Epithelial cell of prostate (primary cell): ENCODE data around the gene COMMD10.

Experiments used
- DNase-seq: peaks from one replicate; pipeline ENCODE4 v3.0.0-alpha.2; 2011; ENCODE audit warnings: low read depth, low spot score
- H3K27ac ChIP-seq: fragments of 450-650 bp; 2 replicates; pipeline ENCODE4 v1.5.1; 2017; ENCODE audit warnings: mild to moderate bottlenecking

Gene COMMD10

DNA sequence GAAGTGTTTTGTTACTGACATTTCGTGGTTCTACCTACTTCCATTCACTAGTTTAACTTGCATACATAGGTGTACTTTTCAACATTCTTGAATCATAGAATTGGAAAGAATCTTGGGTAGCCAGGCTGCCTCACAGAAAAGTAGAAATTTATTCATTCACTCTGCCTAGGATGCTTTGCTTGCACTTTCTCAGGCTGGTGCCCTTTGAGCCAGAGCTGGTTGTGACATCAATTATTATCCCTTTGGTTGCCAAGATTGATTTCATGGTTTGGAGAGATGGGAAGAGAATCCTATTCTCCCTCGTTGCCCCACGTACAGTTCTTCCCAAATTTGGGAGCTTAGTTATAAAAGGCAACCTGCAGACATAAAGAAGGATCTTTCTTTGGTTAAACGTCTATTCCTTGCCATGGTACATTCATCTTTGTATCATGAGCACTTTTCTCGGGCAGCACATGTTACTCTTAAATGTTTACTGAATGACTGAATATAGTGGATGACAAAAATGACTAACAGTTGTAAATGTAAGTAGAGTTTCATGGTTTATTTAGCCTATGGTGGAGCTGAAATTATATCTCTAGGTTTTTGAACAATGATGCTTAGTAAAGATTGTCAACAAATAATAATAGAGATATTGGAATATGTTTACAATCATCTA is 195.5 kb downstream of the COMMD10 start:
- no peak for DNase-seq
- no peak overlapping the region for H3K27ac ChIP-seq

DNA sequence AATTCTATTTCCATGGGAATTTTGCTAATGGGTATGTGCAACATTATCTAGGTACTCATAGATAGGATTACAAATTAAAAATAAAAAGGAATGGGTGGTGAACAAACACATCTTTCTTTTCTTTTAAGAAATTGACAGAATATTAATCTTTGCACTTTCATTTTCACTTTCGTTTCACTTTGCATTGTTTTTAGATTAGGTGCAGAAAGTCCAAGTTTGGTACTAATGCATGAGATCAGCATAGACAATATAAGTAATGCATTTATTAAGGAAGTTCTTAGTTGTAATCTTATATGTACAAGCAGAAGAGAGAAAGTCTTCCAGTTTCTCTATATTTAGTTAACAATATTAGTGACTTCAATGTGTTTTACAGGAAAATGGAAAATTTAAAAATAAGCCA is 196.5 kb downstream of the COMMD10 start:
- DNase-seq, result no peak
- no peak overlapping the region for H3K27ac ChIP-seq

DNA sequence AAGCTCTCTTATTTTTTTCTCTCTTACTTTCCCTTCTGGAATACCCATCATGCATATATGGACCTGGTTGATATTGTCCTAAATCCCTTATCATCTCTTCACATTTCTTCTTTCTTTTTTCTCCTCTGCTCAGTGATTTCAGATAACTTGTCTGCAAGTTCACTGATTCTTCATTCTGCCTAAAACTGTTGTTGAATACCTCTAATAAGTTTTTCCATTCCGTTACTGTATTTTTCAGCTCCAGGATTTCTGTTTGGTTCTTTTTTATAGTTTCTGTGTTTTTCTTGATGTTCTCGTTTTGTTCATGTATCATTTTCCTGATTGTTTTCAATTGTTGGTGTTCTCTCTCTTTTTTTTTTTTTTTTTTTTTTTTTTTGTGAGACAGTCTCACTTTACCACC is 203.7 kb downstream of the COMMD10 start:
- H3K27ac ChIP-seq, result no peak overlapping the region
- no peak for DNase-seq

DNA sequence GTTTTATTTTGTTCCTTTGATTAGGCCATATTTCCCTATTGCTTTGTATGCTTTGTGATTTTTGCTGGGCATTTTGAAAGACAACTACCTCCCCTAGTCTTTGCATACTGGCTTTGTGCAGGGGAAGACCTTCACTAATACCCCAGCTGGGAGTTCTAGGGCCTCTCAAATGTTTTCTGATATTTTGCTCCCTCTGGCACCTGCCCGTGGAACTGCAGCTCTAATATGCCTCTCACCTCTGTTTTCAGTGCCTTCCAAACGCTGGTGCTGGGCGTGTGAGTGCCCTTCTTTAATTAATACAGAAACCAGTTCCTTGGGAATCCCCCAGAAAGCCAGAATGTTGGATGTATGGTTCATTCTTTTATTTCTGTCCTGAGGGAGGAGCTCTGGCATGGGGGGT is 204.5 kb downstream of the COMMD10 start:
- DNase-seq, result no peak
- H3K27ac ChIP-seq, result no peak overlapping the region

DNA sequence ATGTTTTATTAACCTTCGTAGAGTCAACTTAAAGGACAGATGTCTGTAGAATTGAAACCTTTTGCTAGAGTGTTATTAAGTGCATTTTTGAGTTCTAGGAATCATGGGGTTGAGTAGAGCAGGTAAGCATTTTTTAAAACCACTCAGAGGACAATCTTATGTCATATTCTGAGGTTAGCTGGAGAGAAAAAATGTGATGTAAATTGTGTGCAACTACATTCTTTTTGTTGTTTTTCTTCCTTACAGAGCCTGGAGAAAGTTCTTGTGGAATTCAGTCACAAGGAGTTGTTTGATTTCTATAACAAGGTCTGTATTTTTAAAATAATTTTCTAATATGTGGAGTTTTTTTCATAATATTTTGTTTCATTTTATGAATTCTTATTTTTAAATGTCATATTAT is 206.4 kb downstream of the COMMD10 start:
- no peak overlapping the region for H3K27ac ChIP-seq
- DNase-seq, result no peak

DNA sequence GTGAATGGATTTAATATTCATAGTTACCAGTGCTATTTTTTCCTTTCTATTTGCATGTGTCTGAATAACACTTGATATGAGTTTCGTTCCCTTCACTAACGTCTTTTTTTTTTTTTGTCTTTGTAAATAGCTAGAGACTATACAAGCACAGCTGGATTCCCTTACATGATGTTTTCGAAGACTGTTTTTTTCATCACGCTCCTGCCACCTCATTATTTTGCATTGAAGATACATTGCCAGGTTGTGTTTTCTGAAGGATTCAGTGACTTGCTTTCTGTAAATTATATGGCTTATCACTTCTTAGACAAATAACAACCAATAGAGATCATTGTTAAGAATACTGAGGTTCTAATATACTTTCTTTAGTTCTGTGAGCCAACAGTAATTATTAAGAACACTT is 207.5 kb downstream of the COMMD10 start:
- no peak overlapping the region for H3K27ac ChIP-seq
- no peak for DNase-seq

DNA sequence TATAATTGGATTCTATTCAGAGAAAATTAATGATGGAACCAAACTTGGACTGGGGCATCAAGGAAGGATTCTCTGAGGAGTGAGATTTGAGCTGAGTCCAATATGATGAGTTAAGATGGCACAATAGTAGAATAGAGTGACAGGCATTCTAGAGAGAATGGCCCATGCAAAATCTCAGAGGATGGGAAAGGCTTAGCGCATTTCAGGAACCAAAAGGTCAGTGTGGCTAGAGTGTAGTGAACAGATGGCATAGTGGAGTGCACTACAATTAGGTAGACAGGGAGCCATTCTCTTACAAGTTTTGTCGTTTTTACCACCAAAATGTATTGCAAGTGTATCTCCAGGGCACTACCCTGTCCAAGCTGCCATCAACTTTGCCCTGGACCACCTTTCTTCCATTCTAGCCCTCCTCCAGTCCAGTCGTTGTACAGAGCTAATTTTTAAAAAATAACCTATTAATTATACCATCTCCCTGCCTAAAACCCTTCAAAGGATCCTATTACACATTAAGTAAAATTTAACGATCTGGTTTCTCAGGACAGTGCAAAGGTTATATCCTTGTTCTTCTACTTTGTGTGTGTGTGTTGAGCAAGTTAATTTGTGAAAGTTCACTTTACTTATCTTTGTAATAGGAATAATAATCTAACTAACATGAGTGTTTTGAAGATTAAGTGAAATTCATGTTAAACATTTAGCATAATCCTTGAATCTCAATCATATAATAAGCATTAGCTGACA is 211.7 kb downstream of the COMMD10 start:
- DNase-seq, result no peak
- H3K27ac ChIP-seq, result no peak overlapping the region

DNA sequence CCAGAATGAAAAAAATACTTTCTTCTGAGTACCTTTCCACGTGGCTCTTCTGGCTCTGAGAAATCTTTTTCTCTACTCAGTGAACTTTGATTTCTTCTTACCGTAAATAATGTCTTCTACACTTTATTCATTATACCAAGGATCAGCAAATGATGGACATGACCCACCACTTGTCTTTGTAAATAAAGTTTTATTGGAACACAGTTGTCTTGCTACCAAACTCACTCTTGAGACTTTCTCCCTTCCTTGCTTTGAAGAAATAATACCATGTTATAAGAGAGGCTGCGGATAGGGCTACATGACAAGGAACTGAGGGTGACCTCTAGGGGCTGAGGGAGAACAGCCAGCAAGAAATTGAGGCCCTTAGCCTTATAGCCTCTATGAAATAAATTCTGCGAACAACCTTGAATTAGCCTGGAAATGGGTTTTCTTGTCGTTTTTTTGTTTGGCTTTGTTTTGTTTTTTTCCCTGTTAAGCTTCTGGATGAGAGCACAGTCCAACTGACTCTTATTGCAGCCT is 212.5 kb downstream of the COMMD10 start:
- H3K27ac ChIP-seq, result no peak overlapping the region
- no peak for DNase-seq

DNA sequence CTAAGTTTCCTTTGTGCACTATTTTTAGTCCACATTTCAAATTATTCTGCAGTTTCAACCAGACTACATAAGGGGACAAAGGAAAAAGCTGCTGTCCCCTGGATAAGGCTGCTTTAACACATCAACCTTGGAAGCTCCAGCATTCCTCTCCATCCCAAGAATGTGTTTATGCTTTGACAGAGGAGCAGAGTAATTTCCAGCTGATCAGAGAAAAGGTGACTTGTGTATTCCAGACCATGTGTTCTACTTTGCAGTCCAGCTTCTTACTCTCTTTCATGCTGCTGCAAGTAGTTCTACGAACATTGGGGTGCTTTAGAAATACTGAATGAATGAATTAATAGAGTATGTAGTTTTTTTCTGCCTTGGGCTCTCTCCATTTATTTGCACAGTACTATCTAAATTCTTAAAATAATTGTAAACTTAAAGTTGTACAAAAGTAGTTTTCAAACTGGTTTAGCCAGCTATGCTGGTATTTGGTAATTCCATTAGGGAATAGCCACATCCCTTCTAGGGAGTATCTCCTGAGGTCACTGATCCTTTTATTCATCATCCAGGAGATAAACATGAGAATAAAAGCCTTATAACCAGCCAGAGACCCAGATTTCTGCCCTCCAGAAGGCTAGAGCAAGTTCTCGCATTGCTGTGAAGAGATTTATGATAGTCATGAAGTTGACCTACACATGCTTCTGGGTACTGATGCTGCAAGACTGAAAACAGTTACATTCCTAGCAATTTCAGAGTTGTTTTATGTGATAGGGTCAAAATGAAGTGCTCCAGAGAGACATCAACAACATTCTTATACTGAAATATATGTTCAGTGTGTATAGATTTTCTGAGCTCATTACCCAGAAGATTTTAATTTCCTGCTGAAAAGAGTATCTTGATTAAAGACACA is 215.2 kb downstream of the COMMD10 start:
- no peak overlapping the region for H3K27ac ChIP-seq
- no peak for DNase-seq

DNA sequence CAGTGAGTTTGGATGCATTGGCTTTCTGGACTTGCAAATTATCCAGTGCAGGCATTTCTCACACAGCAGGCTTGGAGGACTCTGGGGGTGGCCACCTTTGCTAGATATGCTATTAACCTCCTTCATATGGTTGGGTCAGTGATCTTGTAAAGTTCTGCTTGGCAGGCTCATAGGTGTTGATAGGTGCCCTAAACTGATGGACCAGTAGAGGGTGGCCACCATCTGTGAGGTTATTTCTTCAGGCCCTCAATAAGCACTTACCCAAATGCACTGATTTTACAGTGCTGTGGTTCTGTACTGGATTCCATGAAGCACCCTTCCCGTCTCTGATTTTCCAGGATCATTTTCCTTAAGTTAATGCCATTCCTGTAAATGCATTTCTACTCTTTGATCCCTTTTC is 216.3 kb downstream of the COMMD10 start:
- no peak overlapping the region for H3K27ac ChIP-seq

DNA sequence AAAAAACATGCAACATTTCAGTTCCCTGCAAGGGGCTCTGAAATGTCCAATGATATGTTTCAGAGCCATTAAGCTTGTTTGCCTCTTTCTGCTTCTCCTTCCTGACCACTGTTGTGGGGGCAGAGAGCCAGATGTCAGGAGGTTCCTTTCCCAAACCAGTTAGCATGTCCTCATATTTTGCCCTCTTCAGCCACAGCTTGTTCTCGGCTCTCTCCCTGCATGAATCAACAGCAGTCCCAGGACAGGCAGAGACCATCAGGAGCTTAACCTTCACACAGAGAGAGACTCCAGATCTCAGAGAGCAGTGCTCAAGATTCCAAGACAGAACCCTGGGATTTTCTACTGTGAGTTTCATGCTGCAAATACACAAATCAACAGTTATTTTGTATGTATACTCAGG is 218.5 kb downstream of the COMMD10 start:
- no peak for DNase-seq
- no peak overlapping the region for H3K27ac ChIP-seq

More for the DNA sequence above, 216.3 kb downstream of the COMMD10 start:
- DNase-seq, result no peak

DNA sequence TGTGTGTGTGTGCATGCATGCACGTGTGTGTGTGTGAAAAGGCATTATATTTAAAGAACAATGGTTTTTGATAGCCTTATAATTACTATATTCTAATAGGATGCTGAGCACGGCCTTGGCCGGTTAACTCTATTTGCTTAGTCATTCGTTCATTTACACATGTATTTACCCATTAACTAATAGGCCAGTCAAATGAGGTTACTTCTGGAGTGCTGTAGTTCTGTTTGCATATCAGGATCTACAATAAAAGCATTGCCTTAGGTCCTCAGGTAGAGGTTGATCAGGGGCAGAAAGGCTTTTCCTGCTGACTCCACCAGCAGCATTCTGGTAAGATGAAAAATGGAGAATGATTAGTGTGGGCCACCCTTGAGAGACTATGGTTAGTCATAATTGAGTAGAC is 219.0 kb downstream of the COMMD10 start:
- no peak for DNase-seq
- no peak overlapping the region for H3K27ac ChIP-seq

DNA sequence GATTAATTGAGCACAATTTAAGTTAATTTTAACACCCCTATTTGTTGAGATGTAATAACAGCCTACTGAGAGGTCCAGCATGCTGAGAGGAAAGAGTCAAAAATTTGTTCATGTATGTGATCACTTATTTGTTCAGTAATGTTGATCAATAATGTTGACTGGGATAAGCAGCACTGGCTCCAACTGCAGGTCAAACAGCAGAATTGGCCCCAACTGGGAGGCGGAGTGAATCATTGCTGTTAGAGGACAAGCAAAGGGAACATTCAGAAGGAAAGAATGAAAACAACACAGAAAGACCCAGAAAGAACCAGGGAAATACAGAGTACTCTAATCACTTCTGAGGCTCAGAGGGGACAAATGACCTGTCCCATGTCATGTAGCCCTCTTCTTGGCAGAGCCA is 221.1 kb downstream of the COMMD10 start:
- no peak for DNase-seq
- no peak overlapping the region for H3K27ac ChIP-seq

DNA sequence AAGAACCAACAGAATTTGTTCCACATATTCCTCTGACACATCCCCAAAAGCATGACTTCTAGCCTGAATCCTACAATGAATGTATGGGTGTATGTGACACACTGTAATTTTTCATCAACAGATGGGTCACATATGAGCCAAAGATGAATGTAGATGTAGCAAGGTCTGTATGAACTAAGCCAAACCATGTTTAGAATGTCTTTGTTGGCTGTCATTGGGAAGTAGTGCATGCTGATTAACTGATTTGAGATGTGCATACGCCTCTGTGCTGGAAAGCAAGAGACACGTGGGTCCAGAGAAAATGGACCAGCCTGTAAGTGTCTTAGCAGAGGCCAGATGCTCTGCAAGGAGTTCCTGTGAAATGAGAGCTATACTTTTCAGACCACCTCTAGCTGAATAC is 222.0 kb downstream of the COMMD10 start:
- no peak overlapping the region for H3K27ac ChIP-seq
- DNase-seq, result no peak

DNA sequence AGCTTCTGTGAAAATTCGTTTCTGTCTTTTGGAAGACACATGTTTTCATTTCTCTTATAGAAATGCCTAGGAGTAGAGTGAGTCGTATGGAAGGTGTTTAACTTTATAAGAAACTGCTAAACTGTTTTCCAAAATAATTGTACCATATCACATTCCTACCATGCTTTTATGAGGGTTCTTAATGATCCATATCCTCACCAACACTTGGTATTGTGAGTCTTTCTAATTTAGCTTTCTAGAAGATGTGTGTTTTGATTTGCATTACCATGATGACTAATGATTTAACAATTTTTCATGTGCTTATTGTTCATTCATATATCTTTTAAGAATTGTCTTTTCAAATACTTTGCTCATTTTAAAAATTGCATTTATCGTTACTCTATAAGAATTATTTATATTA is 223.6 kb downstream of the COMMD10 start:
- no peak for DNase-seq
- no peak overlapping the region for H3K27ac ChIP-seq

DNA sequence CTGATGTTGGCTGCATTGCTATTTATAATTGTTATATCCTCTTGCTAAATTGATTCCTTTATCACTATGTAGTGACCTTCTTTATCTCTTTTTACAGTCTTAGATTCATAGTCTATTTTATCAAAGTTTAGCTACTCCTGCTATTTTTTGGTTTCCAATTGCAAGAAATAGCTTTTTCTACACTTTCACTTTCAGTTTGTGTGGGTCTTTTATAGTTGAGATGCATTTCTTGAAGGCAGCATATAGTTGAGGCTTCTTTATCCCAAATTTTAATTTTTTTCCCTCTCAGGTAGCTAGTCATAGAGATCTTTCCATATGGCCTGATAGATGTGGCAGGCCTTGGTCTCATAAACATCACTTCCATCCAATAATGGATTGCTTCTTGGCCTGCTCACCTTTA is 228.5 kb downstream of the COMMD10 start:
- no peak for DNase-seq
- no peak overlapping the region for H3K27ac ChIP-seq

DNA sequence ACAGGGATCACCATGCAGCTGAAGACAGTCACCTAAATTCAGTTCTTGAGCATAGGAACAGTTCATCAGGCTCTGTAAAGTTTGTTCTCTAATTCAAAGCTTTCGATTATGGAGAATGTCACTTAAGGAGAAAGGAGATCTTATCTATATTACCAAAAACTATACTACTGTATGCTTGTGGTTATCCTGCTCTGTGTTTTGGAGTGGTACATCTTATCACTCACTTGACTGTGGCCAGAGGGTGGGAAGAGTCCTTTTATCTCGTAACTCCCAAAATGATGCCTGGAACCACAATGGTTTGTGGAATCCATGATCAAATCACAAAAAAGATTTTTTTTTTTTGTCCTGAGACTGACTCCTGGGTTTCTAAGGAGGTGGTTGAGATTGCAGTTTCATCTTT is 230.7 kb downstream of the COMMD10 start:
- no peak overlapping the region for H3K27ac ChIP-seq
- DNase-seq, result no peak

DNA sequence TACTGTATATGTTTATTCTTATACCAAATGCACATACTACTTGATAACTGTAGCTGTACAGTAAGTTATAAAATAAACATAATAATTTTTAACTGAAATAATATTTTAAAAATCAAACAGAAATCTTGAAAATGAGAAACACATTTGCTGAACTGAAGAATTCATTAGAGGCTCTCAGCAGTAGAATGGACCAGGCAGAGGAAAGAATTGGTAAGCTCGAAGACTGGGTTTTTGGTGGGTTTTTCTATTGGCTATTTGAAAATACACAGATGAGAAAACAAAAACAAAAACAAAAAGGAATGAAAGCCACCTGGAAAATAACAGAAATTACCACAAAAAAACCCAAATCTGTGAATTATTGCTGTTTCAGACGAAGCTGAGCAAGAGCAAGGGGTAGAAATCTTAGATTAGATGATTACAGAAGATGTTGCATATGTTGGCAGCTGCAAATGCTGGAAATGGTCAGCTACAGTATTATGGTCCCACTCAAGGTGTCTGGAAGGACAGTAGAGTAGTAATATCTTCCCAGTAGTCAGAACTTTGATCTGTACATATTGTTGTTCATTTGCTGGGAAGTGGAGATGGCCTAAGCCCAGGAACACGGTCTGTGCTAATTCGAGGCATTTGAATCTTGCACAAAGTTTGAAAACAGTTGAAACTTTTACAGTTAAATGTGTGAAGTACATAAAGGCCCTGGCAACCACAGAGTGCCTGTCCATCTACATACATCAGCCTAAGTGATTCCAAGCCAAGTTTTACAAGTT is 233.4 kb downstream of the COMMD10 start:
- DNase-seq, result no peak
- no peak overlapping the region for H3K27ac ChIP-seq

DNA sequence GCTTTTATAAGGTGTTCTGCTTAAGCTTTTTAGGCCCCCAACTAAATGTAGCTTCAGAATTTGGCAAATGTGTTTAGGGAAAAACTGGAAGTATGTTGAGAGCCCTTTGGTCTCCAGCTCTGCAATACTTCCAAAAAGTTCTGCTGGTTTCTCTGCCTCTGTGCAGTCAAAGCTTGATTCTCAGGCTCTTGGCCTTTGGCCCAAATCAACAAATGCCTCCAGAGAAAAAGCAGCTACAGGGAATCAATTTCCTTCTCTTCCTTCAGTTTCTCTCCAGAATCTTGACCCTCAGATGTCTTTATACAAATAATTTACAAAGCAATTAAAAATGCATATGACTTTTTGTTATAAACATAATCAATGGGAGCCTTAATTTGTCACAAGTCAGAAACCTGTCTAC is 235.7 kb downstream of the COMMD10 start:
- no peak overlapping the region for H3K27ac ChIP-seq
- DNase-seq, result no peak

DNA sequence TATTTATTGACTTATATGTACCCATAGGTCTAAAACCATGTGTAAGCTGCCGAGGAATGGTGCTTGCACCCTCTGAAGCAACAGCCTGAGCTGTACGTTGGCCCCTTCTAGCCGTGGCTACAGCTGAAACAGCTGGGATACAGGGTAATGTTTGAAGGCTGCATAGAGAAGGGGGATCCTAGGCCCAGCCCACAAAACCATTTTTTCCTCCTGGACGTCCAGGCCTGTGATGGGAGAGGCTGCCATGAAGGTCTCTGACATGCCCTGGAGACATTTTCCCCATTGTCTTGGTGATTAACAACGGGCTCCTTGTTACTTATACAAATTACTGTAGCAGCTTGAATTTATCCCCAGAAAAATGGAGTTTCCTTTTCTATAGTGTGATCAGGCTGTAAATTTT is 244.7 kb downstream of the COMMD10 start:
- no peak overlapping the region for H3K27ac ChIP-seq
- no peak for DNase-seq
